Islet of Langerhans (tissue), 1 donor: ENCODE results near the gene ZBTB37.
"Not testable (repeated sequence)": the region's sequence is repeated elsewhere in the genome, so short reads cannot be mapped to it uniquely, and the experiment has no call there.

Experiments used
- FAIRE-seq: peaks from one replicate; lab custom pipeline; 2011; peaks lifted over from hg19 to GRCh38; lab: Jason Lieb, UNC

Gene ZBTB37

GRCh38 chr1:173913111-173913510 lies 44.9 kb downstream of the ZBTB37 start:
- no peak for FAIRE-seq

- no peak for FAIRE-seq
Measured at GRCh38 chr1:173914366-173914871, 46.2 kb downstream of the ZBTB37 start.

DNA sequence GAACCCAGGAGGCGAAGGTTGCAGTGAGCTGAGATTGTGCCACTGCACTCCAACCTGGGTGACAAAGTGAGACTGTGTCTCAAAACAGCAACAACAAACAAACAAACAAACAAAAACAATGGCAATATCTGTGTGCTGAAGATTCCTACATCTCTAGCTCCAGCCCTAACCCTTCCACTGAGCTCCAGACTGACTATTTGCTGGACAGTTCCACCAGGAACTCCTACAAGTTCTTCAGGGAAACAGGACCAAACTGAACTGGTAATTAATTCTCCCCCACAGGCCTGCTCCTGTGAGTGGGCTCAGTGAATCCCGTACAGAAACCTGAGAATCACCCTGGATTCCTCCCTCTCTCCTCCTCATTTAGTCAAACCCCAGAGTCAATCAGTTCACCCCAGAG lies 47.4 kb downstream of the ZBTB37 start:
- FAIRE-seq: no peak

- no peak for FAIRE-seq
Measured at GRCh38 chr1:173916667-173917066, 48.5 kb downstream of the ZBTB37 start.

DNA sequence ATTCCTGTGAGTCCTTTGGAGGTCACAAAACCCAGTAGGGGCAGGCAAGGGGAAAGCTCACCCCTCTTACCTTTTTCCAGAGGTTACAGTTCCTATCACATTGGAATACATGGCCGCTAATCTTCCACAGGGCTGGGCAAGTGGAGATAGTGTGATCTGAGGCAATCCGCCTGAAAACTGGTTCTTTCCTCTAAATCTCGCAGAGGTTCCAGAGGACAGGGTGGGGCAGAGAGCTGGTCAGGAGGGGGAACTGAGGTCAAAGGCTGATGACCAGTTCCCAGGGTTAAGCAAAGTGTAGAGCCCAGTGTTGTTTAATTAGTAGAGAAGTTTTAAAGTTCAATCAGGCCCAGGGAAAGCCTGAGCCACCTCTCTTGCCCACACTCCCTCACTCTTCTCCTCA lies 49.0 kb downstream of the ZBTB37 start, which contains the start of gene SERPINC1:
Gene SERPINC1, minus strand, starts transcription at position 179 of the 400 bp plus-strand sequence. Its CDS starts 68 bp downstream, at position 111.
- FAIRE-seq: no peak

GRCh38 chr1:173917635-173918493 lies 49.7 kb downstream of the ZBTB37 start:
- no peak for FAIRE-seq

DNA sequence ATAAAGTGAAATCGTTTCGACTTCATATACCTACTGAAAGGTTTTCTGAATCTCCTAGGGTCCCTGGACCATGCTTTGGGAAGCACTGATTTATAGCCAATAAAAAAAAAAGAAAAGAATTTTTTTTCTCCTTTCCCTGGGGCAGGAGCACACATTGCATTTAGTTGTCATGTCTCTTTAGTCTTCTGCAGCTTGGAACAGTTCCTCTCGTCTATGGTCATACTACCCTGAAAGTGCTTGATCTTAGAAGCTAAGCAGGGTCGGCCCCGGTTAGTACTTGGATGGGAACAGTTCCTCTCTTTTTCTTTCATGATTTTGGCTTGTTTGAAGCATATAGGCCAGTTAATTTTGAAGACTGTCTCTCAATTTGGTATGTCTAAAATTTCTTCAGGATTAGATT lies 52.7 kb downstream of the ZBTB37 start:
- FAIRE-seq: no peak

GRCh38 chr1:173925306-173926242 lies 57.4 kb downstream of the ZBTB37 start:
- no peak for FAIRE-seq

- not testable (repeated sequence) for FAIRE-seq
Measured at GRCh38 chr1:173930541-173930940, 62.4 kb downstream of the ZBTB37 start.

- no peak for FAIRE-seq
Measured at GRCh38 chr1:173934440-173934839, 66.3 kb downstream of the ZBTB37 start.

DNA sequence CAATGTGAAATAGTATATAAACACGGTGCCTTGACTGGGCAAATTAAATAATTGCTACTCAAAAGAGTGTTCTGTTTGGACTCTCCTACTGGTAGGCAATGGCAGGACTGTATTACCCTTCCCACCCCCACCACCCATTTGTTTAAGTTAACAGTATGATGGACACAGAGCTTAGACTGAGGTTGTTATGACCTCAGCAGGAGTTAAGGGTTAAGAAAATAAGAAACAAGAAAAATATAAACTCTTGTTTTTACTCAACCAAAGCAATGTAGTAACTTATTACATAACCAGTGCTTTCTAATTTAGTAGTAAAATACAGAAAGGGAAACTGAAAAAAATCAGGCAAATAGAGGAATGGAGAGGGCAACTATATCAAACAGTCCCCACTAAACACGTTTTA lies 68.9 kb downstream of the ZBTB37 start:
- no peak for FAIRE-seq

- no peak for FAIRE-seq
Measured at GRCh38 chr1:173946380-173946921, 78.3 kb downstream of the ZBTB37 start.

- FAIRE-seq: no peak
Measured at GRCh38 chr1:173948594-173948993, 80.4 kb downstream of the ZBTB37 start.
